ENCODE data around the gene HOXB5.

DNA sequence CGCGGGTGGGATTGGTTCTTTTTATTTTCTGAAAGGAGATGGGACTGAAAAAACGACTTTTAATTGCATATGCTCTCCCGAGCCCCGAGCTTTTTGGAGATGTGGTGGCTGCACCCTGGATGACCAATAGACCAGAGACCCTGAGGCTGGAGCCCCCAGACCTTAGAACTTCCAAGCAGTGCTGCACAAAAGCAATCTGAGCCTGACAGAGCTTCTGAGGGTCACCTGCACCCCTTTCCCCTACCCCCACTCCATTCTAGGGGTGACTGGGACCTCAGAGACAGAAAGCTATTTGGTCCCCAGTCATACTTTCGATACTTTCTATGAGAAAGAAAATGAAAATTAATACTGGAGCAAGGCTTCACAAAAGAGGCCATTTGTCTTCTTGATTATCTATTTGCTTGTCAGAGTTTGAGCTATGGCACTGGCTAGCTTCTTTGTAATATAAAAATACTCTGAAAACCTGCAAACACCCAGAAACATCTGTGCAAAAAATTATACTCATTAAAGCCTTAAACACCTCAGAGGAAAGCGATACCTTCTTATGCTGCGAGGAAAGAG, 19.0 kb downstream of the HOXB5 start:
- TF ChIP-seq, protein P1, sequence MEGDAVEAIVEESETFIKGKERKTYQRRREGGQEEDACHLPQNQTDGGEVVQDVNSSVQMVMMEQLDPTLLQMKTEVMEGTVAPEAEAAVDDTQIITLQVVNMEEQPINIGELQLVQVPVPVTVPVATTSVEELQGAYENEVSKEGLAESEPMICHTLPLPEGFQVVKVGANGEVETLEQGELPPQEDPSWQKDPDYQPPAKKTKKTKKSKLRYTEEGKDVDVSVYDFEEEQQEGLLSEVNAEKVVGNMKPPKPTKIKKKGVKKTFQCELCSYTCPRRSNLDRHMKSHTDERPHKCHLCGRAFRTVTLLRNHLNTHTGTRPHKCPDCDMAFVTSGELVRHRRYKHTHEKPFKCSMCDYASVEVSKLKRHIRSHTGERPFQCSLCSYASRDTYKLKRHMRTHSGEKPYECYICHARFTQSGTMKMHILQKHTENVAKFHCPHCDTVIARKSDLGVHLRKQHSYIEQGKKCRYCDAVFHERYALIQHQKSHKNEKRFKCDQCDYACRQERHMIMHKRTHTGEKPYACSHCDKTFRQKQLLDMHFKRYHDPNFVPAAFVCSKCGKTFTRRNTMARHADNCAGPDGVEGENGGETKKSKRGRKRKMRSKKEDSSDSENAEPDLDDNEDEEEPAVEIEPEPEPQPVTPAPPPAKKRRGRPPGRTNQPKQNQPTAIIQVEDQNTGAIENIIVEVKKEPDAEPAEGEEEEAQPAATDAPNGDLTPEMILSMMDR (IDR thresholded peaks at IDR 0.05; ENCODE audit: low read depth, low read length): no peak
- TF ChIP-seq EZH2phosphoT487 (IDR thresholded peaks at IDR 0.05; ENCODE audit: low read depth): no peak
